Glomerular visceral epithelial cell (primary cell): ENCODE measurements around the gene HASPIN.

Experiments used
- DNase-seq: peaks from one replicate; pipeline ENCODE4 v3.0.0-alpha.2; 2016; ENCODE audit errors: extremely low spot score

Gene HASPIN

DNA sequence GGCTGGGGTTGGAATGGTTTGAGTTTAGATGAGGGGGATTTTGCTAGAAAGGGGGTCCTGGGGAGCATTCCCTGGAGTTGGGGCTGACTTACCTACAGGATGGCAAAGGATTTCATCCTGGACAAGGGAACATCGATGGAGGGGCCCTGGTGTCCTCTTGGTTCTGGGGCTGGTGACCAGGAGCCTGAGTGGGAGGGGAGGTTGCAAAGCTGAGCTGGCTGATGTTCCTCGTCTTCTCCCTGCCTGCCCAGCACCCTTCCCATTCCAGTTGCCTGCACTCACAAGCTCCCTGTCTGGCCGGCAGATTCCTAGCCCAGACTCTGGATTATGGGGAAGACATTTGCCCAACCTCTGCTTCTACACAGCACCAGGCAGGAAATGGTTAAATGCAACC is 40.1 kb downstream of the HASPIN start:
- no peak for DNase-seq

DNA sequence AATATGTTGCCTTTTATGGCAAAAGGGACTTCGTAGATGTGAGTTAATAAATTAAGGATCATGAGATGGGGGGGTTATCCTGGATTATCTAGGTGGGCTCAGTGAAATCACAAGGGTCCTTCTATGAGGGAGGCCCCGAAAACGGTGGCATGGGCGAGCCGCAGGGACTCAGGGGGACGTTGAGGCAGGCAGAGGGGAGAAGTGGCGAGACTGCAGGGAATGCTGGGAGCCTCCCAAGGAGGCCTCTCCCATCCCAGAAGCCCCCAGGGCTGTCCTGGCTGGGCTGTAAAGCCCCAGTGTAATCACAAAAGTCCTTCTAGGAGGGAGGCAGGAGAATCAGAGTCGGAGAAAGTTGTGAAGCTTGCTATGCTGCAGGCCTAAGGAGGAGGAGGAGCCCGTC is 42.3 kb downstream of the HASPIN start:
- no peak for DNase-seq

DNA sequence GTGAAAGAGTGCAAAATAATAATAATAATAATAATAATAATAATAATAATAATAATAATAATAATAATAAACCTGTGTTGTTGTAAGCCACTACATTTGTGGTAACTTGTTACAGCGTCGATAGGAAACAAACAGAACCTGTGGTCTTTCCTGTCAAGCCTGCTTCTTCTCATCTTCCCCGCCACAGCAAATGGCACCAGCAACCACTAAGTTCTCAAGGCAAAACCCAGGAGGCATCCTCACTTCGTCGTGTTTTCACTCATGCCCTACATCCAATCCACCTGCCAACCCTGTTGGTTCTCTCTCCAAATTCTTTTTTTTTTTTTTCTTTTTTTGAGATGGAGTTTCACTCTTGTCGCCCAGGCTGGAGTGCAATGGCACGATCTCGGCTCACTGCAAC is 43.1 kb downstream of the HASPIN start:
- DNase-seq = no peak

DNA sequence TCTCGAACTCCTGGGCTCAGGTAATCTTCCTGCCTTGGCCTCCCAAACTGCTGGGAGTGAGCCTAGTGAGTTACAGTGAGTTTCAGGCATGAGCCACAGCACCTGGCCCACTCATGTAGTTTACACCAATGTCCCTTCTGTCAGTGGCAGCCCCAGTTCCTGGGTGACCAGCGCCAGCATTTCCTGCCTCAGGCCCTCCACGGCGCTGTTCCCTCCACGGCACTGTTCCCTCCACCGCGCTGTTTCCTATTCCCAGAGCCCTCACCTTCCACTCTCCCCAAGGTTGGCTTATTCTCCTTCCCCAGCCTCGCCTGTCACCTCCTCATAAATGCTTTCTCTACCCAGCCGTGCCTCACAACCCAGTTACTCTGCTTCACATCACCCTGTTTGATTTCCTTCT is 44.6 kb downstream of the HASPIN start:
- no peak for DNase-seq

DNA sequence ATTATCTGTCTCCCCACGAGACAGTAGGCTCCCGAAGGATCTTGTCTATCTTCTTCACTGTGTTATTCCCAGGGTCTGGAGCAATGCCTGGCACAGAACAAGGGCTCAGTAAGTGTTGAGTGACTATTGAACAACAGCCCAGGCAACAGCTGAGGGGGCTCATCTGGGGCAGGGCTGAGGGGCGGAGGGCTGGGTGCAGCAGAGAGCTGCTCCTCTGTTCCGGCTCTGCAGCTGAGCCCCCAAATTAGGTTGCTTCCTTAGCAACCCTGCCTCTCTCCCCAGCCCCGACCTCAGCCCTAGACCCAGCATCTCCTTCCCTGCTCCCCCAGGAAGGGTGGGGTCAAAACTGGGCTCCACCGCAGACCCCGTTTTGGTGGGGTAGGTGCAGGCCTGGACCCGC is 45.1 kb downstream of the HASPIN start:
- no peak for DNase-seq

DNA sequence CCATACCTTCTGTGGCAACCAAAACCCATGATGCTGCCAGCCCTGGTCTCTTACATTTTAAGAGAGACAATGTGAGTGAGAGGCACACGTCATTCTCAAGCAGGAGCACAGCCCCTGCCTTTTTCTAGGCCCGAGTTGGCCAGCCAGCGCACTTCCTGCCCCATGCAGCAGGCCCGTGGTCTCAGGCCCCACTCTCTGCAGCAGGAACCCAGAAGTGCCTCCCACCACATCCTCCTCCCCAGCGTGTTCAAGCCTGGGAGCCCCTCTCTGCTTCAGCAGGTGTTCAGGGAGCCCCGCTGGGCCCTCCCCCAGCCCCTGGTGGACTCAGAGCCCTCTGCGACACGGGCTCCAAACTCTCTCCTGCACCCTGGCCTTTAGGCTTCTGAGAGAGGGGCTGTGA is 46.8 kb downstream of the HASPIN start:
- DNase-seq = no peak

DNA sequence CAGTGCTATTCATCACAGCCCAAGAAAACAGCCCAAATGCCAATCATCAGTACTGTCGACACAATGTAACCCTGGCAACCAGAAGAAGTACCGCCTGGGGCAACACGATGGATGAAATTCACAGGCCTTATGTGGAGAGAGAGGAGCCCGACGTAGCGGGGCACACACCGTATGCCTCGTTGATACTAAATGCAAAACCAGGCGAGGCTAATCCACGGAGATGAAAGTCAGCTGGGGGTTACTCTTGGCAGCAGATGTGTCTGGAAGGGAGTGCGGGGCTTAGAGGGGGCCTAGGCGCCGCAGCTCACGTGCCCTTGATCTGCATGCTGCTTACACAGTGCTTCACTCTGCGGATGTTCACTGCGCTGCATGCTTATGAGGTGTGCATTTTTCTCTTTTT is 47.4 kb downstream of the HASPIN start:
- DNase-seq = no peak

DNA sequence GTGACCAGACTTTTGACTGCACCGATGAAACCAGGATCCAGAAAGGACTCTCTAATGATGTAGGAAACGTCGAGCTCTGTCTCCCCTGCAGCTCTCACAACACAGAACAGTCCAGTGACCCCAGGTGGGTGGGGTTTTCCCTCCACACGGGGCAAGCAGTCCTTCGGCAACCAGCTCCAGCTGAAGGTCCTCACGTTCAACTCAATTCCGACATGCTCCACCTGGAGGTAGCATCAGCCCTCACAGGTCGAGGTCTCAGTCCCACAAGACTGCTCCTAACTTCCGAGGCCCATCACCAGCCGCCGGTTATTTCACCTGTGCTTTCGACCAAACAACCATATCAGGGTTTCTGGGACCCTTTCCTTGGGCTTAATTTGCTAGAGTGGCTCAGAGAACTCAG is 49.1 kb downstream of the HASPIN start:
- DNase-seq = no peak

DNA sequence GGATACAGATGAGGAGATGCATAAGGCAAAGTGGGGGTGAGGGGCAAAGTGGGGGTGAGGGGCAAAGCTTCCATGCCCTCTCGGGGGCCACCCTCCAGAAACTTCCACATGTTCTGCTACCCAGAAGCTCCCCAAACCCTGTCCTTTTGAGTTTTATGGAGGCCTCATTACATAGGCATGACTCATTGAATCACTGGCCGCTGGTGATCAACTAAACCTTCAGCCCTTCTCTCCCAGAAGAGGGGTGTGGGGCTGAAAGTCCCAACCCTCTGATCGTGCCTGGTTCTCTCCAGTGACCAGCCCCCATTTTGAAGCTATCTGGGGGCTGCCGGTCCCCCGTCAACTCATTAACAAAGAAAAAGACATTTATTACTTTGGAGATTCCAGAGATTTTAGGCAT is 49.8 kb downstream of the HASPIN start:
- peak; percentile 50 for DNase-seq

DNA sequence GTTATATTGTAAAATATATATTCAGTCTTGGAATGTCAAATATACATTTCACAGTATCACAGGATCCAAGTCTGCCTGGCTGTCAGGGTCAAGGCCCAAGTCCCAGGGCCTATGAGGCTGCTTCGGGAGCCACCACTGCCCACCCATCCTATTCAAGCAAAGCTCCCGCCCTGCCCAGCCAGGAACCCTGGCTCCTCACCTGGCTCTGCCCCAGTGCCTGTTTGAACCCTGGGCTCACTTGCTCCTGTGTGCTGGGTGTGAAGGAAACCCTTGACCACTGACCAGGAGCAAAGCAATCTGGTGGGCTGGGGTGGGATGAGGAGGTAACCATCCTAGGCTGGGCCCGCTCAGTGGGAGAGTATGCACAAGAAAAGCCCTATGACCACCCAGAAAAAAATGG is 50.3 kb downstream of the HASPIN start:
- DNase-seq = no peak
